SK-N-SH (cell line): ENCODE results near the gene NUP42. TPM values are rescaled to one million over a fixed set of nuclear protein-coding genes. Genes with fewer than 3 reads are reported as not detected.
A peak's percentile ranks its signal among the peaks of the same experiment; 100 is the strongest.

Experiments
- CTCF ChIA-PET: fragments of 300-600, 350-600 bp; formaldehyde crosslinking; extraction: SDS; loops from one replicate; lab custom pipeline; 2021; lab: Yijun Ruan, JAX
- POLR2A ChIA-PET: fragments of 350-600 bp; sonication (Branson Sonifier 250); formaldehyde crosslinking; extraction: SDS; loops from one replicate; lab custom pipeline; 2020; ENCODE audit warnings: antibody characterized with exemption, inconsistent platforms; lab: Yijun Ruan, JAX
- DNase-seq: peaks from one replicate; pipeline ENCODE4 v3.0.0; 2012
- H2AFZ ChIP-seq: fragments of 200-600 bp; sonication (generic); 2 replicates; pipeline ENCODE4 v1.8.1; 2016; ENCODE audit warnings: antibody characterized with exemption, mild to moderate bottlenecking, low read depth
- H3F3A ChIP-seq: fragments of 200-600 bp; sonication (generic); replicated peaks from 2 replicates; pipeline ENCODE3; 2016; ENCODE audit warnings: antibody characterized with exemption, mild to moderate bottlenecking; ENCODE audit not compliant: insufficient read depth
- H3K27ac ChIP-seq, 2 experiments: fragments of 200-500 bp in 1 of 2; fragments of 200-600 bp in 1 of 2; sonication (Bioruptor generic) in 1 of 2; sonication (generic), shearing (Covaris generic) in 1 of 2; 2 replicates each; pipeline versions ENCODE4 v1.5.1 to v1.6.1; 2014 to 2016; ENCODE audit warnings: low read depth in 2 of 2, inconsistent platforms in 1 of 2, low read length in 1 of 2, mild to moderate bottlenecking in 1 of 2, mixed read lengths in 1 of 2
- H3K27me3 ChIP-seq: fragments of 200-600 bp; sonication (generic), shearing (Covaris generic); 2 replicates; pipeline ENCODE4 v1.6.1; 2016; ENCODE audit warnings: mixed run types; ENCODE audit not compliant: insufficient read depth
- H3K36me3 ChIP-seq, 2 experiments: fragments of 200-500 bp in 1 of 2; fragments of 200-600 bp in 1 of 2; sonication (Bioruptor generic) in 1 of 2; sonication (generic) in 1 of 2; replicated peaks in 1 of 2; 2 replicates each; pipeline versions ENCODE3 to v1.5.1; 2014 to 2016; ENCODE audit warnings: low read length in 1 of 2, mild to moderate bottlenecking in 1 of 2; ENCODE audit not compliant: insufficient read depth in 2 of 2, control insufficient read depth in 1 of 2
- H3K4me1 ChIP-seq, 2 experiments: fragments of 200-500 bp in 1 of 2; fragments of 200-600 bp in 1 of 2; sonication (Bioruptor generic) in 1 of 2; sonication (generic), shearing (Covaris generic) in 1 of 2; 2 replicates each; pipeline versions ENCODE4 v1.5.1 to v1.6.1; 2014 to 2016; ENCODE audit warnings: low read depth in 1 of 2, low read length in 1 of 2, mixed run types in 1 of 2; ENCODE audit not compliant: insufficient read depth in 2 of 2, control insufficient read depth in 1 of 2
- H3K4me2 ChIP-seq: fragments of 200-600 bp; sonication (generic), shearing (Covaris generic); 2 replicates; pipeline ENCODE4 v1.6.1; 2017; ENCODE audit warnings: mixed run types
- H3K4me3 ChIP-seq, 2 experiments: fragments of 200-500 bp in 1 of 2; fragments of 200-600 bp in 1 of 2; sonication (Bioruptor generic) in 1 of 2; sonication (generic), shearing (Covaris generic) in 1 of 2; 2 replicates each; pipeline versions ENCODE4 v1.5.1 to v1.8.1; 2014 to 2016; ENCODE audit warnings: low read depth in 2 of 2, inconsistent platforms in 1 of 2, low read length in 1 of 2, mild to moderate bottlenecking in 1 of 2, mixed read lengths in 1 of 2, moderate library complexity in 1 of 2
- H3K79me2 ChIP-seq: fragments of 200-600 bp; sonication (generic); 2 replicates; pipeline ENCODE4 v1.8.1; 2017; ENCODE audit warnings: mild to moderate bottlenecking; ENCODE audit not compliant: insufficient read depth
- H3K9ac ChIP-seq: fragments of 200-600 bp; sonication (generic); 2 replicates; pipeline ENCODE4 v1.6.1; 2017; ENCODE audit warnings: mixed run types
- H3K9me2 ChIP-seq: fragments of 200-600 bp; sonication (generic); 2 replicates; pipeline ENCODE4 v1.6.1; 2017; ENCODE audit warnings: mixed run types
- H3K9me3 ChIP-seq: fragments of 200-600 bp; sonication (generic); 2 replicates; pipeline ENCODE4 v1.6.1; 2017; ENCODE audit warnings: mixed run types, mild to moderate bottlenecking, moderate library complexity
- H4K20me1 ChIP-seq: fragments of 200-600 bp; sonication (generic); 2 replicates; pipeline ENCODE4 v1.6.1; 2017; ENCODE audit warnings: mild to moderate bottlenecking, mixed run types; ENCODE audit not compliant: insufficient read depth
- ELF1 ChIP-seq: IDR thresholded peaks from 2 replicates; pipeline ENCODE4 v1.4.0; 2012
- EZH2phosphoT487 ChIP-seq: fragments of 200-600 bp; sonication (generic); IDR thresholded peaks from 2 replicates; pipeline ENCODE4 v1.6.1; 2017; ENCODE audit warnings: low read depth, mixed run types, mild to moderate bottlenecking, antibody characterized with exemption, moderate library complexity, borderline replicate concordance
- GABPA ChIP-seq: IDR thresholded peaks from 2 replicates; pipeline ENCODE4 v1.4.0; 2012; ENCODE audit warnings: low read depth, mild to moderate bottlenecking
- JUND ChIP-seq: IDR thresholded peaks from 2 replicates; pipeline ENCODE4 v1.4.0; 2012
- MEF2A ChIP-seq: IDR thresholded peaks from 2 replicates; pipeline ENCODE4 v1.4.0; 2012; ENCODE audit warnings: low read depth, borderline replicate concordance
- MXI1 ChIP-seq: IDR thresholded peaks from 2 replicates; pipeline ENCODE4 v1.6.1; 2012; ENCODE audit warnings: mild to moderate bottlenecking, low read depth, low read length, improper control_type of control experiment
- PBX3 ChIP-seq: IDR thresholded peaks from 2 replicates; pipeline ENCODE4; 2012
- RAD21 ChIP-seq: IDR thresholded peaks from 2 replicates; pipeline ENCODE4 v1.6.1; 2012; ENCODE audit warnings: mild to moderate bottlenecking, low read length
- RCOR1 ChIP-seq: fragments of 150-350 bp; IDR thresholded peaks from 2 replicates; pipeline ENCODE4 v1.6.1; 2017; ENCODE audit warnings: antibody characterized with exemption, low read length
- REST ChIP-seq: IDR thresholded peaks from 2 replicates; pipeline ENCODE4 v1.6.1; 2012; ENCODE audit warnings: mild to moderate bottlenecking, low read depth, low read length, moderate library complexity
- RFX5 ChIP-seq: IDR thresholded peaks from 2 replicates; pipeline ENCODE4 v1.6.1; 2012; ENCODE audit warnings: mild to moderate bottlenecking, improper control_type of control experiment, low read length
- SMC3 ChIP-seq: IDR thresholded peaks from 2 replicates; pipeline ENCODE4 v1.6.1; 2012; ENCODE audit warnings: low read depth, low read length, improper control_type of control experiment
- TCF12 ChIP-seq: IDR thresholded peaks from 2 replicates; pipeline ENCODE4 v1.4.0; 2012
- TEAD4 ChIP-seq: IDR thresholded peaks from 2 replicates; pipeline ENCODE4 v1.4.0; 2012; ENCODE audit warnings: mild to moderate bottlenecking, borderline replicate concordance; ENCODE audit not compliant: insufficient read depth
- USF2 ChIP-seq: fragments of 150-350 bp; IDR thresholded peaks from 2 replicates; pipeline ENCODE4 v1.6.1; 2017; ENCODE audit warnings: antibody characterized with exemption, low read length, low read depth, borderline replicate concordance
- WGBS: methylation state at CpG from one replicate; pipeline ENCODE4 v1.1.6; 2017; ENCODE audit warnings: low lambda C conversion rate; 5-methylcytosine and 5-hydroxymethylcytosine counted together
- polyA plus RNA-seq, 3 experiments: library from polyadenylated mRNA; depleted of rRNA; stranded (reverse); fragments of >200 nt; gene quantifications; 2 replicates each; pipeline ENCODE4 v1.2.3, GENCODE V29; 2012

The NUP42 gene
- polyA plus RNA-seq, 1 of the 3 experiments (the other 2 are of a cell fraction): 22.7 TPM

- H3K27me3 ChIP-seq: no peaks in the 10 kb centered on the region
- ChIA-PET CTCF (interaction anchor here (1.2 to 2.4 kb wide), 5 partner anchors 13 to 62 kb away, joined by 4 to 13 read pairs (median 6); no protein-coding TSS in a partner anchor), POLR2A (no interaction called here)
- H3K4me1 ChIP-seq: peaks cover 6 to 7% of the 10 kb centered on the region in 2 experiments; a peak in 3 of 4 replicates
- TF ChIP-seq JUND (no peak), MXI1 (no peak), ELF1 (no peak), RCOR1 (no peak), EZH2phosphoT487 (no peak), USF2 (no peak), MEF2A (no peak), RAD21 (no peak), SMC3 (no peak), REST (no peak), TCF12 (no peak), TEAD4 (no peak), PBX3 (no peak), RFX5 (no peak), GABPA (no peak)
- peak overlapping the region; percentile 71 to 89 for H3K27ac ChIP-seq
- WGBS: 94% methylated on average over 6 of the region's 6 CpGs
- H2AFZ ChIP-seq: peak overlapping the region; percentile 73
- no peaks in the 10 kb centered on the region for H3K36me3 ChIP-seq
- no peak for DNase-seq
- peak overlapping the region; percentile 1; the same call in 1 of the 2 replicates for H3K9ac ChIP-seq
- no peaks in the 10 kb centered on the region for H3K79me2 ChIP-seq
- peaks cover 13% of the 10 kb centered on the region for H3F3A ChIP-seq
- no peaks in the 10 kb centered on the region for H3K9me2 ChIP-seq
- H3K4me3 ChIP-seq: peak overlapping the region; percentile 12 to 33; a peak in 2 of 4 replicates
- no peaks in the 10 kb centered on the region for H3K9me3 ChIP-seq
- peak overlapping the region; percentile 75 for H3K4me2 ChIP-seq
- H4K20me1 ChIP-seq: no peaks in the 10 kb centered on the region
These were observed 65.3 kb downstream of the NUP42 start for GRCh38 chr7:23247046-23247602.
